NCI-H1930 (cell line): ENCODE results near the gene KISS1.

ENCODE experiments used
- DNase-seq, 2 experiments: peaks; one replicate each; lab custom pipeline; 2025; lab: John Stamatoyannopoulos, UW

The KISS1 gene

GRCh38 chr1:204217648-204218000 is 21.3 kb upstream of the KISS1 start:
- DNase-seq = no peak

GRCh38 chr1:204216880-204217647 is 20.8 kb upstream of the KISS1 start:
- no peak for DNase-seq

GRCh38 chr1:204216236-204216635 is 19.9 kb upstream of the KISS1 start:
- no peak for DNase-seq

- peak; percentile 70 to 82 for DNase-seq
These were observed 17.7 kb upstream of the KISS1 start, which contains the start of gene GOLT1A for GRCh38 chr1:204213668-204214662. GOLT1A (minus strand) TSS chr1:204213988; CDS start chr1:204213906, 82 bp downstream.

- DNase-seq = no peak
These were observed 16.4 kb upstream of the KISS1 start for GRCh38 chr1:204212715-204213114.

DNA sequence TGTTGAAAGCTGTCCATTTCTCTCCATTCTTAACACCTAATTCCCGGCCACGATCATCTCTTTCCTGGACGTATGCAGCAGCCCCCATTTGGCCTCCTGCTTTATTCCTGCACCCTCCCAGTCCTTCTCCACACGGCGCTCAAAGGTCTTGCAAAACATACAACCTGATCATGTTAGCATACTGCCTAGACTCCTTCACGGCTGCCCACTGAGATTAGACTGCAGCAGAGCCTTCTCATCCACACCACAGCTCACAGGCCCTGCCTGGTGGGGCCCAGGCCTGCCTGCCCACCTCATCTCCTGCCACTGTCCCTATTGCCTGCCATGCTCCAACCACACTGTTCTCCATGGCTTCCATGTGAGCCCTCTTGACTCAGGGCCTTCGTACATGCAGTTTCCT is 14.8 kb upstream of the KISS1 start:
- no peak for DNase-seq

GRCh38 chr1:204207136-204207616 is 10.9 kb upstream of the KISS1 start:
- DNase-seq = peak in 1 of 2 experiments; percentile 58

DNA sequence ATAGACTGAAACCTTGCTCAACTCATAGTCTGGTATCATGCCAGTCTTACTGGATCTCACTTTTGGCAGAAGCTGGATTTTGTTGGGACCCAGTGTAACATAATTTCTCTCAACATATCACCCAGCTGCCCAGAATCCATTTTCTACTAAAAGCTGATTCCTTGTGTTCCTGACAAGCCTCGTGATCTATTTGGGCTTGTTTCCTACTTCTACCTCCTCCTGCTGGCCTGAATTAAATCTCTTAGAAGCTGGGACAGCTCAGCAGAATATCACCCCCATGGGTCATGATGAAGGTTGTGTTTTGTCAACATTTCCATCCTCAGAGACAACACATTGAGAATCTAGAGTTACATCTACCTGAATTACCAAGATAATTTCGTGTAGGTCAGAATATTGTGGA is 9.8 kb upstream of the KISS1 start:
- DNase-seq = no peak

DNA sequence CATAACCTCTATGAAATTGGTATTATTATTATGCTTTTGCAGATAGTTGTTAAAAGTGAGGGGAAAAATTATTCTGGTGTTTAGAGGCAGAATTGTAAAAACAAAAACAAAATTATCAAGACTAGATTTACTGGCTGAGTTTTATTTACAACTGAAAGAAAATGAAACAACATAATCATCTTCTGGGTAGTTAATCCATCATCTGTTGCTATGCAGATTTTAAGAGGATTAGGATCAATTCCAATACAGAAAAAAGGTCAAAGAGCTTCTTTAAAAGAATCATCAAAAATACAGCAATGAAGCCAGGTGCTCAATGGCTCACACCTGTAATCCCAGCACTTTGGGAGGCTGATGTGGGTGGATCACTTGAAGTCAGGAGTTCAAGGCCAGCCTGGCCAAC is 9.2 kb upstream of the KISS1 start:
- no peak for DNase-seq

GRCh38 chr1:204204944-204205343 is 8.7 kb upstream of the KISS1 start:
- no peak for DNase-seq

DNA sequence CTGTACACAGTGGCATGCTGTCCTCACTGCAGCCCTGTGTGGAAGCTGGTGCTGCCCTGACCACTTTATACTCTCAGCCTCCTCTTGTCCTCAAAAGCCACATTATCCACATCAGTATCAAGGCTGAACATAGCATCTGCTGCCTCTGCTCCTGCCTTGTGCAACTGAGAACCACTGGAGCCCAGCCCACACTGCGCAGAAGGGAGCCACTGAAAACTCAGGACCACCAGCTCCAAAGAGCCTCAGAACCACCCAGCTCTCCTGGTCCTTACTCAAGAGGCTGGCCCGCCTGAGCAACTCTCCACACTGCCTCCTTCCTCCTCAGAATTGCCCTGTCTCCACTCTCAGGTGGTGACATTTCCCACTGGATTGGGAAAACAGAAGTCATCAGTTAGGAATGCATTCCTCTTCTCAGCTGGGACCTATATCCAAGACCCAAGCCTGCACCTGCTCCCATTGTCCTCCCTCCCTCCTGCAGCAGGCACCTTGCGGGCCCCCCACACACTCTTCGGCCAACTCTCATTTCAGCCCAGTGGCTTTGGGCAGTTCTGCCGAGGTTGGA is 7.0 kb upstream of the KISS1 start:
- DNase-seq = no peak

DNA sequence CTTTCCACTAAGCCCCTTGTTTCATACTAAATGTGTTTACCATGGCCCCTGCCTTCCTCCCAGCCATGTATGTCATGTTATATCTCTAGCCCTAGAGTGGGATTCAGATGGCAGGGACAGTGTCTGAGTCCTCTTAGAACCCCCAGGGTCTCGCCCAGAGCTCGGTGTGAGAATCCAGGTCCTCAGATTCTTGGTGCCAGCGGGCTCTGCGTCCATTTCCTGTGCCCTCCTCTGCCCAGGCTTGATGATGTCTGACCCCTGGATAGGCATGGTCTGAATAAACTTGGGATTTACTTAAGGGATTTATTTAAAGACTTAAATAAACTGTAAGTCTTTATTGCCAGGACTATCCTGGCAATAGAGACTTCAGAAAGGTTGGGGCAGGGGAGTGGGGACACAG is 6.2 kb upstream of the KISS1 start:
- no peak for DNase-seq

GRCh38 chr1:204201348-204202040 is 5.2 kb upstream of the KISS1 start:
- DNase-seq = no peak

DNA sequence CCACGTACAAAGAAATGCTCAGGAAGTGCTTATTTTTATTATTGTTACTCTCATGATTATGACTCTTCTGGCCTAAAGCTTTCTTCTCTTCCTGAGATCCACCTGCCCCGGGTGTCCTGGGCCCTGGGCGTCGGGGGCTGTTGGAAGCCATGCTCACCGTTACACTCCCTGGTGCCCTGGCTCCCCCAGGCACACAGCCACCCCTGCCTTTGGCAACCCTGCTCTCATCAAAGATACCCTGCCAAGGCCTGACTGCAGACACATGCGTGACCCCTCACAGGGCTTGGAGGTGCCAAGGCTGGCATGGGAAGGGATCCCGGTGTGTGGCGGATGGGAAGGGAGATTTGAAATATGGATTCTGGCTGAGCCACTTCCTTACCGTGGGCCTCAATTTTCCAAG is 3.3 kb upstream of the KISS1 start:
- DNase-seq = no peak

DNA sequence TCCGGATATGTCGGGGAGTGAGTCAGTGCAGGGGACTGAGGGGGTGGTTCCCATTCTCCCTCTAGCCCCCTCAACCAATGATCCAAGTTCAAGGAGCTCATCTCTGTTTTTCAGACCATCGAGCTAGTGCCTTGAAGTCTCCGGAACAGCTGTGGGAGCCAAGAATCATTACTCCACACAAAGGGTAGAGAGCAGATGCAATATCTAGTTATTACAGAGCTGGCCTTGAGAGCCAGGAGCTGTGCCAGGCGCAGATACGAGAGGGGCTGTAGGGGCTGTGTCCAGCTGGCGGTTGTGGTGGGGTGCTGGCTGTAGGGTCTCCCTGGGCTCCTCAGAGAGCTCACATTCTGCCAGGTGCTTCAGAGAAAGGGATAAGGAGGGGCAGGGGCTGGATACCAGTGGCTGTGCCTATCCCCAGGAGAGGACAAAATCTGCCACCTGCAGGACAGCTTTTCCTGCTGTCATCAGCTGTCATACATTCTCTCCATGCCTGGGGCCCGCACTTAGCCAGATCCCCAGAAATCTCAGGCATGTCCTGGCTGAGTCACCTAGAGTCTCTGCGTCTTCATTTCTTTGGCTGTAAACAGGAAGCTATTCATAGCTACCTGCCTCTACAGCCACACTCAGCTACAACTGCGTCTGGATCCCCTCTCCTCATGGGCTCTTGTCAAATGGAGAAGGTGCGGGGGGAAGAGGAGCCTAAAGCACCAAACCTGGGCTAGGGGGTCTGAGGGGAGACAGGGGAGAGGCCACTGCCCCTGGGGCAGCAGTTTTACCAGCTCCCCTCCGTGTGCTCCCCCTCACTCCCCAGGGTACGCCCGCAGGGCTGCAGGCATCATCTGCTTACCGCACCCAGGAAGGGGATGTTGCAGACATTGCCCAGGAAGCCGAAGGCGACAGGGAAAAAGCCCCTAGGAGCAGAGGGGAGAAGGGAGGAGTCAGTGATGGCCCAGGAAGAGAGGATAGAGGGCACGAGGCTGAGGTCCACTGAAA is 2.4 kb upstream of the KISS1 start:
- DNase-seq = no peak

- DNase-seq = no peak
These were observed 777 bp upstream of the KISS1 start for GRCh38 chr1:204197068-204197467.

GRCh38 chr1:204194771-204195170 is 1.5 kb downstream of the KISS1 start:
- no peak for DNase-seq

- DNase-seq = no peak
These were observed 2.2 kb downstream of the KISS1 start for GRCh38 chr1:204194080-204194479.

GRCh38 chr1:204192589-204193352 is 3.5 kb downstream of the KISS1 start:
- DNase-seq = no peak

GRCh38 chr1:204192046-204192445 is 4.2 kb downstream of the KISS1 start:
- no peak for DNase-seq
